ENCODE measurements around the gene ZNF511. TPM values are rescaled to one million over a fixed set of nuclear protein-coding genes. Genes with fewer than 3 reads are reported as not detected.

The ZNF511 gene
- total RNA-seq, 4 donors from 2014 or later, result 17.2 to 29.0 (median 25.3) TPM

- no peak for TF ChIP-seq CTCF (IDR thresholded peaks at IDR 0.05; ENCODE audit: low read depth)
Measured at GRCh38 chr10:133279326-133280226, 29.1 kb upstream of the ZNF511 start.

- no peak for TF ChIP-seq CTCF (IDR thresholded peaks at IDR 0.05; ENCODE audit: low read depth)
Measured at GRCh38 chr10:133280391-133281059, 28.2 kb upstream of the ZNF511 start.

GRCh38 chr10:133281084-133281483, 27.6 kb upstream of the ZNF511 start:
- no peak for TF ChIP-seq CTCF (IDR thresholded peaks at IDR 0.05; ENCODE audit: low read depth)

GRCh38 chr10:133281628-133282372, 26.9 kb upstream of the ZNF511 start:
- no peak for TF ChIP-seq CTCF (IDR thresholded peaks at IDR 0.05; ENCODE audit: low read depth)

GRCh38 chr10:133282846-133283390, 25.8 kb upstream of the ZNF511 start:
- no peak for TF ChIP-seq CTCF (IDR thresholded peaks at IDR 0.05; ENCODE audit: low read depth)

- no peak for TF ChIP-seq CTCF (IDR thresholded peaks at IDR 0.05; ENCODE audit: low read depth)
Measured at GRCh38 chr10:133283931-133284330, 24.8 kb upstream of the ZNF511 start.

All from subcutaneous adipose tissue (tissue), 4 donors.